ENCODE results near the gene NOL11. TPM values are rescaled to one million over a fixed set of nuclear protein-coding genes. Genes with fewer than 3 reads are reported as not detected.
"Not testable (repeated sequence)": the region's sequence is repeated elsewhere in the genome, so short reads cannot be mapped to it uniquely, and the experiment has no call there.

The NOL11 gene
- total and polyA plus RNA-seq, 2 donors (not counting 3 experiments of a cell fraction or from before 2014, with no cell fraction given), result 17.7 to 52.6 TPM

DNA sequence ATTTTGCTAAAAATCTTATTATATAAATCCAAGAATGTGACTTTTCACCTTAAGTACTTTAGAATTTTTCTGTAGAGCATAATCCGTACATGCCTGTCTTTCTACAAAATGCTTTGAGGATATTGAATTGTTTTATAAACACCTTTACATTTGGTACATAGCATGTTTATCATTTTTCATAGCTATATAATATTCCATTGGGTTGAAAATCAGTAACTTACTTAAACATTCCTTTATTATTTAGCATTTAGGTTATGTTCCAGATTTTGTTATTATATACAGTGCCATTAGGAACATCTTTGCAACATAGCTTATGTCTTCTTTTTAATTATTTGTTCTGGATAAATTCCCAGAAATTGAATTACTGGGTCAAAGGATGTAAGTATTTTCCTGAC is 17.0 kb upstream of the NOL11 start:
- TF ChIP-seq, protein P1, sequence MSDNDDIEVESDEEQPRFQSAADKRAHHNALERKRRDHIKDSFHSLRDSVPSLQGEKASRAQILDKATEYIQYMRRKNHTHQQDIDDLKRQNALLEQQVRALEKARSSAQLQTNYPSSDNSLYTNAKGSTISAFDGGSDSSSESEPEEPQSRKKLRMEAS (IDR thresholded peaks at IDR 0.05; ENCODE audit: insufficient read depth, insufficient read length), result no peak
- TF ChIP-seq EZH2 (IDR thresholded peaks at IDR 0.05; ENCODE audit: borderline replicate concordance, low read depth, low read length, severe bottlenecking), result no peak
- TF ChIP-seq FOS (IDR thresholded peaks at IDR 0.05; ENCODE audit: borderline replicate concordance, insufficient read depth, low read length), result no peak
- no peak for TF ChIP-seq POLR2AphosphoS5 (IDR thresholded peaks at IDR 0.05; ENCODE audit: insufficient read depth, low read depth, low read length)
- no peak for TF ChIP-seq GATA2 (IDR thresholded peaks at IDR 0.05; ENCODE audit: insufficient read depth, insufficient read length, low read depth, low read length)
- TF ChIP-seq POLR2A (IDR thresholded peaks at IDR 0.05; ENCODE audit: low read depth, low read length), result no peak
- TF ChIP-seq, protein P2, sequence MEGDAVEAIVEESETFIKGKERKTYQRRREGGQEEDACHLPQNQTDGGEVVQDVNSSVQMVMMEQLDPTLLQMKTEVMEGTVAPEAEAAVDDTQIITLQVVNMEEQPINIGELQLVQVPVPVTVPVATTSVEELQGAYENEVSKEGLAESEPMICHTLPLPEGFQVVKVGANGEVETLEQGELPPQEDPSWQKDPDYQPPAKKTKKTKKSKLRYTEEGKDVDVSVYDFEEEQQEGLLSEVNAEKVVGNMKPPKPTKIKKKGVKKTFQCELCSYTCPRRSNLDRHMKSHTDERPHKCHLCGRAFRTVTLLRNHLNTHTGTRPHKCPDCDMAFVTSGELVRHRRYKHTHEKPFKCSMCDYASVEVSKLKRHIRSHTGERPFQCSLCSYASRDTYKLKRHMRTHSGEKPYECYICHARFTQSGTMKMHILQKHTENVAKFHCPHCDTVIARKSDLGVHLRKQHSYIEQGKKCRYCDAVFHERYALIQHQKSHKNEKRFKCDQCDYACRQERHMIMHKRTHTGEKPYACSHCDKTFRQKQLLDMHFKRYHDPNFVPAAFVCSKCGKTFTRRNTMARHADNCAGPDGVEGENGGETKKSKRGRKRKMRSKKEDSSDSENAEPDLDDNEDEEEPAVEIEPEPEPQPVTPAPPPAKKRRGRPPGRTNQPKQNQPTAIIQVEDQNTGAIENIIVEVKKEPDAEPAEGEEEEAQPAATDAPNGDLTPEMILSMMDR (IDR thresholded peaks at IDR 0.05; ENCODE audit: extremely low read depth in 1 of 2, insufficient read depth in 1 of 2, low read depth in 1 of 2, low read length in 2 of 2), result no peak
- no peak for TF ChIP-seq MYC (IDR thresholded peaks at IDR 0.05; ENCODE audit: low read depth, low read length)
- no peak for TF ChIP-seq JUN (IDR thresholded peaks at IDR 0.05; ENCODE audit: borderline replicate concordance, insufficient read depth, insufficient read length, low read depth)
- no peaks in the 10 kb centered on the region for H3K27me3 ChIP-seq (ENCODE audit: control insufficient read depth in 2 of 2, insufficient read depth in 2 of 2, low read length in 2 of 2)
- no peak overlapping the region for H3K4me2 ChIP-seq (ENCODE audit: insufficient read depth, low read length)
- no peak overlapping the region for H3K4me3 ChIP-seq (replicated peaks in 1 of 3; ENCODE audit: insufficient read depth in 1 of 3, low read depth in 1 of 3, low read length in 3 of 3)
- H3K4me1 ChIP-seq (ENCODE audit: control insufficient read depth, extremely low read depth, insufficient read depth, low read length), result no peaks in the 10 kb centered on the region
- dilution Hi-C loops (cut with MboI; ENCODE audit: extremely low pct_ligation_motif_present, low sequenced_read_pairs) (no loop called here), intact Hi-C loops (cut with micrococcal nuclease) (no loop called here)
- FAIRE-seq (no peak), DNase-seq (ENCODE audit: low read depth, low spot score) (no peak)
- ChIA-PET CTCF (interaction anchor here (1.0 to 1.8 kb wide), 3 partner anchors 8 to 15 kb away, joined by 3 read pairs; no protein-coding TSS in a partner anchor), POLR2A (interaction anchor here (0.7 kb wide), 1 partner anchor 156 kb away, joined by 5 read pairs; no protein-coding TSS in a partner anchor)
- no peaks in the 10 kb centered on the region for H3K36me3 ChIP-seq (ENCODE audit: control insufficient read depth in 2 of 2, extremely low read depth in 1 of 2, insufficient read depth in 2 of 2, low read length in 2 of 2)
- no peak overlapping the region for H3K27ac ChIP-seq (ENCODE audit: insufficient read depth, low read depth, low read length)
- no peaks in the 10 kb centered on the region for H3K79me2 ChIP-seq (ENCODE audit: control insufficient read depth, insufficient read depth, low read length)
- H2AFZ ChIP-seq (ENCODE audit: low read depth, low read length), result no peak overlapping the region
- no peak overlapping the region for H3K9ac ChIP-seq (replicated peaks; ENCODE audit: extremely low read depth, insufficient read depth, low read length)
- no peaks in the 10 kb centered on the region for H3K9me1 ChIP-seq (replicated peaks; ENCODE audit: control insufficient read depth, extremely low read depth, insufficient read depth, low read length)
- no TSS peak for BruUV-seq (replicated peaks)
- H4K20me1 ChIP-seq (replicated peaks; ENCODE audit: control insufficient read depth, extremely low read depth, insufficient read depth, low read length), result no peaks in the 10 kb centered on the region
- no peaks in the 10 kb centered on the region for H3K9me3 ChIP-seq (replicated peaks; ENCODE audit: control insufficient read depth, insufficient read depth, low read length)

GRCh38 chr17:67702861-67703260 is 14.9 kb upstream of the NOL11 start:
- POLR2A ChIA-PET; intact Hi-C loops (cut with micrococcal nuclease); H3K27ac ChIP-seq (ENCODE audit: insufficient read depth, low read depth, low read length); H3K9me3 ChIP-seq (replicated peaks; ENCODE audit: control insufficient read depth, insufficient read depth, low read length); H3K9ac ChIP-seq (replicated peaks; ENCODE audit: extremely low read depth, insufficient read depth, low read length); H3K36me3 ChIP-seq (ENCODE audit: control insufficient read depth in 2 of 2, extremely low read depth in 1 of 2, insufficient read depth in 2 of 2, low read length in 2 of 2); H4K20me1 ChIP-seq (replicated peaks; ENCODE audit: control insufficient read depth, extremely low read depth, insufficient read depth, low read length); H3K79me2 ChIP-seq (ENCODE audit: control insufficient read depth, insufficient read depth, low read length); H3K9me1 ChIP-seq (replicated peaks; ENCODE audit: control insufficient read depth, extremely low read depth, insufficient read depth, low read length); DNase-seq (ENCODE audit: low read depth, low spot score); BruUV-seq (replicated peaks); H3K27me3 ChIP-seq (ENCODE audit: control insufficient read depth in 2 of 2, insufficient read depth in 2 of 2, low read length in 2 of 2); FAIRE-seq; H3K4me3 ChIP-seq (replicated peaks in 1 of 3; ENCODE audit: insufficient read depth in 1 of 3, low read depth in 1 of 3, low read length in 3 of 3); H2AFZ ChIP-seq (ENCODE audit: low read depth, low read length); dilution Hi-C loops (cut with MboI; ENCODE audit: extremely low pct_ligation_motif_present, low sequenced_read_pairs); H3K4me2 ChIP-seq (ENCODE audit: insufficient read depth, low read length); CTCF ChIA-PET; H3K4me1 ChIP-seq (ENCODE audit: control insufficient read depth, extremely low read depth, insufficient read depth, low read length): not testable (repeated sequence)
